Measurements from ENCODE around the gene TP63. TPM values are rescaled to one million over a fixed set of nuclear protein-coding genes. Genes with fewer than 3 reads are reported as not detected.

TP63 gene
- total RNA-seq, 1 donor: 1.8 TPM

DNA sequence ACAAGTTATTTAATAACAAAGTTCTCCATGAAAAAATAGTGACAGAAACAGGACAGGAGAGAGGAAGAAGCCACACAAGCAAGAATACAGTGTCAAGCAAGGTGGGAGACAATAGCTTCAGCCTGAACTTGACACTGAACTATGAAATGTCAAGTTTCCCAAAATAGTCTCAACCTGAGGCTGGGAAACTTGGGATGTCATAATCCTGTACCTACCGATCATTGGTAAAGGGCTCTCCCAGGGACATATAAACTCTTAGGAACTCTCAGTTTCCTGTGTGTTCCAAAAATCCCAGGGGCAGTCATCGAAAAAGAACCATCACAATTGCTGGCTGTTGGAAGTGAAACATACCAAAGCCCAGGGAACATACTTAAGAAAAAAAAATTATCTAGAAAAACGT is 277.9 kb downstream of the TP63 start:
- Histone ChIP-seq H3K4me2 (ENCODE audit: insufficient read depth, low read length) (no peak overlapping the region), H4K20me1 (ENCODE audit: insufficient read depth, low read length) (no peaks in the 10 kb centered on the region), H3K79me2 (ENCODE audit: insufficient read depth, low read length) (no peaks in the 10 kb centered on the region), H3K4me3 (ENCODE audit: insufficient read depth, low read length) (no peak overlapping the region), H3K9me3 (ENCODE audit: low read depth, low read length) (no peaks in the 10 kb centered on the region), H3K36me3 (ENCODE audit: insufficient read depth, low read length) (no peaks in the 10 kb centered on the region), H3K27ac (ENCODE audit: low read depth, low read length) (no peak overlapping the region), H2AFZ (ENCODE audit: low read length) (no peak overlapping the region), H3K4me1 (ENCODE audit: insufficient read depth, low read length) (peaks cover 15% of the 10 kb centered on the region), H3K27me3 (ENCODE audit: insufficient read depth, low read length) (no peaks in the 10 kb centered on the region)
- no peak for DNase-seq (ENCODE audit: insufficient read length, low spot score, missing footprints)
- TF ChIP-seq, protein P1, sequence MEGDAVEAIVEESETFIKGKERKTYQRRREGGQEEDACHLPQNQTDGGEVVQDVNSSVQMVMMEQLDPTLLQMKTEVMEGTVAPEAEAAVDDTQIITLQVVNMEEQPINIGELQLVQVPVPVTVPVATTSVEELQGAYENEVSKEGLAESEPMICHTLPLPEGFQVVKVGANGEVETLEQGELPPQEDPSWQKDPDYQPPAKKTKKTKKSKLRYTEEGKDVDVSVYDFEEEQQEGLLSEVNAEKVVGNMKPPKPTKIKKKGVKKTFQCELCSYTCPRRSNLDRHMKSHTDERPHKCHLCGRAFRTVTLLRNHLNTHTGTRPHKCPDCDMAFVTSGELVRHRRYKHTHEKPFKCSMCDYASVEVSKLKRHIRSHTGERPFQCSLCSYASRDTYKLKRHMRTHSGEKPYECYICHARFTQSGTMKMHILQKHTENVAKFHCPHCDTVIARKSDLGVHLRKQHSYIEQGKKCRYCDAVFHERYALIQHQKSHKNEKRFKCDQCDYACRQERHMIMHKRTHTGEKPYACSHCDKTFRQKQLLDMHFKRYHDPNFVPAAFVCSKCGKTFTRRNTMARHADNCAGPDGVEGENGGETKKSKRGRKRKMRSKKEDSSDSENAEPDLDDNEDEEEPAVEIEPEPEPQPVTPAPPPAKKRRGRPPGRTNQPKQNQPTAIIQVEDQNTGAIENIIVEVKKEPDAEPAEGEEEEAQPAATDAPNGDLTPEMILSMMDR (IDR thresholded peaks at IDR 0.05; ENCODE audit: extremely low read depth, low read depth, low read length): no peak

DNA sequence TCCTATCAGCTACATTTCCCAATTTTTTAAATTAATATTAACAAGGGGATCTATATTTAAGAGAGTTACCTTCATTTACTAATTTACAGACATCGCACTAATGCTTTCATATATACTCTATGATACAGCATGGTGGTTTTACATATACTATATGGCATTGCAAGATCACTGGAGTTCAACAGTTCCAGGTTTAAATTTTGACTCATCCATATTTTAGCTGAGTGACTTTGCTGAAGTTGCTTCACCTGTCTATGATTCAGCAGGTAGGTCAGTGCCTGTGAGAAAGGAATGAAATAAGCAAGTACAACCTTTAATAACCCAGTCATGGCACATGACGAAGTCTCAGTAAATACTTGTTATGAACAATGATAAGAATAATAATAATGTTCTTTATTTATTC is 278.4 kb downstream of the TP63 start:
- H2AFZ ChIP-seq (ENCODE audit: low read length): no peak overlapping the region
- no peak overlapping the region for H3K4me3 ChIP-seq (ENCODE audit: insufficient read depth, low read length)
- H3K27me3 ChIP-seq (ENCODE audit: insufficient read depth, low read length): no peaks in the 10 kb centered on the region
- no peak for DNase-seq (ENCODE audit: insufficient read length, low spot score, missing footprints)
- H3K36me3 ChIP-seq (ENCODE audit: insufficient read depth, low read length): no peaks in the 10 kb centered on the region
- no peaks in the 10 kb centered on the region for H3K79me2 ChIP-seq (ENCODE audit: insufficient read depth, low read length)
- no peaks in the 10 kb centered on the region for H3K9me3 ChIP-seq (ENCODE audit: low read depth, low read length)
- H3K4me2 ChIP-seq (ENCODE audit: insufficient read depth, low read length): no peak overlapping the region
- H3K4me1 ChIP-seq (ENCODE audit: insufficient read depth, low read length): peaks cover 19% of the 10 kb centered on the region
- TF ChIP-seq, protein P1 (IDR thresholded peaks at IDR 0.05; ENCODE audit: extremely low read depth, low read depth, low read length): no peak
- H3K27ac ChIP-seq (ENCODE audit: low read depth, low read length): no peak overlapping the region
- no peaks in the 10 kb centered on the region for H4K20me1 ChIP-seq (ENCODE audit: insufficient read depth, low read length)

DNA sequence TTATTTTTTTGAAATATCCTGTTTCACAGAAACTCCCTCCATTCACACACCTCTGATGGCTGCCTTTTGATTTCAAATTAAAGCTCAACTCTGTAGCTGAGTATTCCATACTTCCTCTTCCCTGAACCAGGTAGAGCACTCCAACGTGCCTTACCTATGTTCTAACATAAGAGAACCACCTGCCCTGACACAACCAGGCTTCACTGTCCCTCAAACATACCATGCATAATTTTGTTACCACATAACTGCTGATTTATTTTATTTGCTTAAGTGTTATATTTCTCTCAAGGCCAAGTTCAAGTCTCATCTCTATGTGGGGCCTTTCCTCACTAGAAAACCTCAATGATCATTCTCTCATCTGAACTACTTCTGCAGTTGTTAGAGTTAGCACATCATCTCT is 279.8 kb downstream of the TP63 start:
- H3K36me3 ChIP-seq (ENCODE audit: insufficient read depth, low read length): no peaks in the 10 kb centered on the region
- no peak overlapping the region for H3K4me2 ChIP-seq (ENCODE audit: insufficient read depth, low read length)
- no peaks in the 10 kb centered on the region for H3K27me3 ChIP-seq (ENCODE audit: insufficient read depth, low read length)
- no peak overlapping the region for H3K27ac ChIP-seq (ENCODE audit: low read depth, low read length)
- no peak overlapping the region for H2AFZ ChIP-seq (ENCODE audit: low read length)
- H4K20me1 ChIP-seq (ENCODE audit: insufficient read depth, low read length): no peaks in the 10 kb centered on the region
- no peak overlapping the region for H3K4me3 ChIP-seq (ENCODE audit: insufficient read depth, low read length)
- no peaks in the 10 kb centered on the region for H3K79me2 ChIP-seq (ENCODE audit: insufficient read depth, low read length)
- peaks cover 32% of the 10 kb centered on the region for H3K4me1 ChIP-seq (ENCODE audit: insufficient read depth, low read length)
- TF ChIP-seq, protein P1 (IDR thresholded peaks at IDR 0.05; ENCODE audit: extremely low read depth, low read depth, low read length): no peak
- H3K9me3 ChIP-seq (ENCODE audit: low read depth, low read length): no peaks in the 10 kb centered on the region
- DNase-seq (ENCODE audit: insufficient read length, low spot score, missing footprints): no peak

DNA sequence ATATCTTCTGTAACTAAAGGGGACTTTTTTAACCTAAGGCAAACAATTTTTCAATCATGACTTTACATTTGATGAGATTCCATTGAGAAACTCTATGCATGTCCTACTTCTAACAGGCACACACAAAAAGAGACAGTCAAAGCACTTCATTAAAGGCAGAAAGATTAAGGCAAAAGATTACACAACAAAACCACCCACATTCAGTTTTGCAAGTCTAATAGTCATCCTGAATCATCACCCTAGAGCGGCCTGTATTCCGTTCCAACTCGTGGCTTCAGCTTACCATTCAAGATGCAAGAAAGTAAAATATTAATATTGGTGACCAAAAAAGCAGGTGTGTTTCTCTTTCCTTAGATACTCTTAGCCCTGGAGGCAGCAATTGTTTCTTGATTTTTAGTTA is 283.6 kb downstream of the TP63 start:
- no peak overlapping the region for H2AFZ ChIP-seq (ENCODE audit: low read length)
- peak overlapping the region; percentile 54 for H3K4me2 ChIP-seq (ENCODE audit: insufficient read depth, low read length)
- TF ChIP-seq, protein P1 (IDR thresholded peaks at IDR 0.05; ENCODE audit: extremely low read depth, low read depth, low read length): no peak
- H3K9me3 ChIP-seq (ENCODE audit: low read depth, low read length): no peaks in the 10 kb centered on the region
- DNase-seq (ENCODE audit: insufficient read length, low spot score, missing footprints): peak; percentile 17
- no peaks in the 10 kb centered on the region for H3K27me3 ChIP-seq (ENCODE audit: insufficient read depth, low read length)
- no peaks in the 10 kb centered on the region for H4K20me1 ChIP-seq (ENCODE audit: insufficient read depth, low read length)
- H3K4me3 ChIP-seq (ENCODE audit: insufficient read depth, low read length): peak overlapping the region; percentile 17
- peaks cover 19% of the 10 kb centered on the region for H3K4me1 ChIP-seq (ENCODE audit: insufficient read depth, low read length)
- H3K79me2 ChIP-seq (ENCODE audit: insufficient read depth, low read length): no peaks in the 10 kb centered on the region
- peak overlapping the region; percentile 62 for H3K27ac ChIP-seq (ENCODE audit: low read depth, low read length)
- H3K36me3 ChIP-seq (ENCODE audit: insufficient read depth, low read length): no peaks in the 10 kb centered on the region

Data from osteoblast (primary cell).